SK-N-SH treated with all-trans-retinoic acid at 6 μM for 48 hours (cell line): ENCODE measurements around the gene TMEM37.

Experiments used
- ARNTL ChIP-seq: fragments of 450-650 bp; formaldehyde crosslinking; IDR thresholded peaks from 2 replicates; pipeline ENCODE4 v1.5.0; 2020; ENCODE audit warnings: low read depth, mild to moderate bottlenecking, moderate library complexity, borderline replicate concordance
- BACH2 ChIP-seq: fragments of 250-450 bp; sonication (Bioruptor Pico); IDR thresholded peaks from 2 replicates; pipeline ENCODE4 v1.9.0; 2021; ENCODE audit warnings: mild to moderate bottlenecking, borderline replicate concordance
- CSDC2 ChIP-seq: fragments of 250-450 bp; sonication (Bioruptor Pico); IDR thresholded peaks from 2 replicates; pipeline ENCODE4 v1.5.0; 2020; ENCODE audit warnings: mild to moderate bottlenecking, moderate library complexity
- GLIS3 ChIP-seq: fragments of 250-450 bp; sonication (Bioruptor Pico); IDR thresholded peaks from 2 replicates; pipeline ENCODE4 v1.5.0; 2020; ENCODE audit warnings: mild to moderate bottlenecking, moderate library complexity
- ISL1 ChIP-seq: fragments of 250-450 bp; sonication (Bioruptor Pico); IDR thresholded peaks from 2 replicates; pipeline ENCODE4 v2.1.2; 2022; ENCODE audit warnings: mild to moderate bottlenecking, moderate library complexity
- PATZ1 ChIP-seq: fragments of 250-450 bp; sonication (Bioruptor Pico); IDR thresholded peaks from 2 replicates; pipeline ENCODE4 v1.8.0; 2020; ENCODE audit warnings: mild to moderate bottlenecking, moderate library complexity, borderline replicate concordance
- POU6F1 ChIP-seq: fragments of 250-450 bp; sonication (Bioruptor Pico); IDR thresholded peaks from 2 replicates; pipeline ENCODE4 v1.8.0; 2021; ENCODE audit warnings: low read depth, mild to moderate bottlenecking, moderate library complexity, borderline replicate concordance
- TOX ChIP-seq: fragments of 250-450 bp; sonication (Bioruptor Pico); IDR thresholded peaks from 2 replicates; pipeline ENCODE4 v1.8.0; 2021; ENCODE audit warnings: mild to moderate bottlenecking, moderate library complexity, borderline replicate concordance
- ZC3H10 ChIP-seq: fragments of 250-450 bp; sonication (Bioruptor Pico); IDR thresholded peaks from 2 replicates; pipeline ENCODE4 v1.5.1; 2021; ENCODE audit warnings: mild to moderate bottlenecking, moderate library complexity
- ZFP30 ChIP-seq: fragments of 450-650 bp; formaldehyde crosslinking; IDR thresholded peaks from 2 replicates; pipeline ENCODE4 v1.5.0; 2022; ENCODE audit warnings: mild to moderate bottlenecking, moderate library complexity
- ZNF565 ChIP-seq: fragments of 450-650 bp; formaldehyde crosslinking; conservative IDR thresholded peaks from 2 replicates; pipeline ENCODE4 v1.5.0; 2020; ENCODE audit warnings: low read depth, mild to moderate bottlenecking, moderate library complexity
- ZNF70 ChIP-seq: fragments of 450-650 bp; formaldehyde crosslinking; IDR thresholded peaks from 2 replicates; pipeline ENCODE4 v1.5.0; 2020; ENCODE audit warnings: mild to moderate bottlenecking, moderate library complexity
- ZNF8 ChIP-seq: fragments of 450-650 bp; formaldehyde crosslinking; IDR thresholded peaks from 2 replicates; pipeline ENCODE4 v1.5.0; 2020; ENCODE audit warnings: mild to moderate bottlenecking, moderate library complexity
- TF ChIP-seq, protein P1 (sequence below): fragments of 250-450 bp; sonication (Bioruptor Pico); IDR thresholded peaks from 2 replicates; pipeline ENCODE4 v1.5.1; 2020; ENCODE audit warnings: low read depth, mild to moderate bottlenecking, moderate library complexity

GRCh38 chr2:119384971-119385370 is 46.7 kb upstream of the TMEM37 start:
- TF ChIP-seq ISL1 (CRISPR knock-in tag) (no peak), PATZ1 (CRISPR knock-in tag) (no peak), ZNF565 (CRISPR knock-in tag) (0 out of 2 replicates have a peak, but pooled peaks have one; percentile 28), ARNTL (CRISPR knock-in tag) (no peak), TOX (CRISPR knock-in tag) (no peak), ZC3H10 (CRISPR knock-in tag) (no peak), ZNF8 (no peak), ZNF70 (no peak), BACH2 (no peak), POU6F1 (CRISPR knock-in tag) (no peak), GLIS3 (CRISPR knock-in tag) (no peak), CSDC2 (no peak), ZFP30 (CRISPR knock-in tag) (no peak)
- TF ChIP-seq, protein P1, sequence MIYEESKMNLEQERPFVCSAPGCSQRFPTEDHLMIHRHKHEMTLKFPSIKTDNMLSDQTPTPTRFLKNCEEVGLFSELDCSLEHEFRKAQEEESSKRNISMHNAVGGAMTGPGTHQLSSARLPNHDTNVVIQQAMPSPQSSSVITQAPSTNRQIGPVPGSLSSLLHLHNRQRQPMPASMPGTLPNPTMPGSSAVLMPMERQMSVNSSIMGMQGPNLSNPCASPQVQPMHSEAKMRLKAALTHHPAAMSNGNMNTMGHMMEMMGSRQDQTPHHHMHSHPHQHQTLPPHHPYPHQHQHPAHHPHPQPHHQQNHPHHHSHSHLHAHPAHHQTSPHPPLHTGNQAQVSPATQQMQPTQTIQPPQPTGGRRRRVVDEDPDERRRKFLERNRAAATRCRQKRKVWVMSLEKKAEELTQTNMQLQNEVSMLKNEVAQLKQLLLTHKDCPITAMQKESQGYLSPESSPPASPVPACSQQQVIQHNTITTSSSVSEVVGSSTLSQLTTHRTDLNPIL (CRISPR knock-in tag): no peak
